Liver (tissue), 9 donors: ENCODE results near the gene DPYD. TPM values are rescaled to one million over a fixed set of nuclear protein-coding genes. Genes with fewer than 3 reads are reported as not detected.

ENCODE experiments used
- DNase-seq: peaks from one replicate; pipeline ENCODE4 v3.0.0-alpha.2; 2017; ENCODE audit warnings: low spot score
- H3K27ac ChIP-seq, 2 donors: one replicate each; pipeline ENCODE4 v1.7.0; 2013; ENCODE audit warnings: inconsistent platforms in 2 of 2, low read length in 2 of 2, control low read depth in 1 of 2, low read depth in 1 of 2, mild to moderate bottlenecking in 1 of 2
- H3K27me3 ChIP-seq, 4 donors: one replicate each; pipeline versions ENCODE4 v1.6.1 to v1.7.0; 2013; ENCODE audit warnings: low read length in 3 of 4, inconsistent platforms in 1 of 4, mild to moderate bottlenecking in 1 of 4, moderate library complexity in 1 of 4; ENCODE audit not compliant: control insufficient read depth in 4 of 4, insufficient read depth in 4 of 4
- H3K36me3 ChIP-seq, 4 donors: one replicate each; pipeline versions ENCODE4 v1.6.1 to v1.7.0; 2013; ENCODE audit warnings: low read length in 3 of 4, mild to moderate bottlenecking in 3 of 4, low read depth in 1 of 4, moderate library complexity in 1 of 4; ENCODE audit not compliant: control insufficient read depth in 4 of 4, insufficient read depth in 3 of 4
- H3K4me1 ChIP-seq, 4 donors: one replicate each; pipeline versions ENCODE4 v1.6.1 to v1.7.0; 2013; ENCODE audit warnings: low read length in 3 of 4, mild to moderate bottlenecking in 3 of 4, moderate library complexity in 1 of 4; ENCODE audit not compliant: control insufficient read depth in 4 of 4, insufficient read depth in 4 of 4
- H3K4me3 ChIP-seq, 3 donors: one replicate each; pipeline versions ENCODE4 v1.6.1 to v1.7.0; 2013; ENCODE audit warnings: low read length in 3 of 3, control low read depth in 1 of 3, low read depth in 1 of 3, mild to moderate bottlenecking in 1 of 3
- H3K9ac ChIP-seq, 2 donors: one replicate each; pipeline ENCODE4 v1.7.0; 2013; ENCODE audit warnings: low read length in 2 of 2, mild to moderate bottlenecking in 2 of 2, moderate library complexity in 2 of 2, control low read depth in 1 of 2, low read depth in 1 of 2
- H3K9me3 ChIP-seq, 4 donors: one replicate each; pipeline versions ENCODE4 v1.6.1 to v1.7.0; 2013; ENCODE audit warnings: low read length in 3 of 4; ENCODE audit not compliant: control insufficient read depth in 4 of 4
- EGR1 ChIP-seq, 2 donors: IDR thresholded peaks; 2 replicates each; pipeline ENCODE4 v1.6.1; 2016 to 2018; ENCODE audit warnings: antibody characterized with exemption in 2 of 2, low read depth in 2 of 2
- FOXA1 ChIP-seq: IDR thresholded peaks from 2 replicates; pipeline ENCODE4 v1.6.1; 2016; ENCODE audit warnings: antibody characterized with exemption
- HNF4G ChIP-seq: IDR thresholded peaks from 2 replicates; pipeline ENCODE4 v1.6.1; 2016; ENCODE audit warnings: antibody characterized with exemption
- MAX ChIP-seq: IDR thresholded peaks from 2 replicates; pipeline ENCODE4 v1.6.1; 2016; ENCODE audit warnings: antibody characterized with exemption
- NR2F2 ChIP-seq: IDR thresholded peaks from 2 replicates; pipeline ENCODE4 v1.6.1; 2016; ENCODE audit warnings: antibody characterized with exemption
- RXRA ChIP-seq, 2 donors: IDR thresholded peaks; 2 replicates each; pipeline ENCODE4 v1.6.1; 2017 to 2018; ENCODE audit warnings: antibody characterized with exemption in 2 of 2, mild to moderate bottlenecking in 1 of 2
- SP1 ChIP-seq: IDR thresholded peaks from 2 replicates; pipeline ENCODE4 v1.6.1; 2018; ENCODE audit warnings: antibody characterized with exemption, mild to moderate bottlenecking
- TAF1 ChIP-seq: conservative IDR thresholded peaks from 2 replicates; pipeline ENCODE4 v1.6.1; 2016; ENCODE audit warnings: antibody characterized with exemption, mild to moderate bottlenecking
- YY1 ChIP-seq: IDR thresholded peaks from 2 replicates; pipeline ENCODE4 v1.6.1; 2016; ENCODE audit warnings: antibody characterized with exemption, mild to moderate bottlenecking
- ZBTB33 ChIP-seq: IDR thresholded peaks from 2 replicates; pipeline ENCODE4 v1.6.1; 2016; ENCODE audit warnings: antibody characterized with exemption
- WGBS: extraction: QIAGEN DNeasy Blood & Tissue Kit; methylation state at CpG from one replicate; pipeline ENCODE4 v1.1.7; 2013; 5-methylcytosine and 5-hydroxymethylcytosine counted together
- polyA plus RNA-seq, 2 donors: library from polyadenylated mRNA; stranded (reverse) in 1 of 2; unstranded in 1 of 2; fragments of 200-250 nt in 1 of 2; fragments of >200 nt in 1 of 2; fragmentation: Nextera tagmentation in 1 of 2; extraction: Ambion mirVana in 1 of 2; gene quantifications; one replicate each; pipeline versions ENCODE4 v1.2.1 to v1.2.3, GENCODE V29; 2013 to 2015
- total RNA-seq, 2 donors: library from RNA; depleted of rRNA; stranded (reverse); fragments of >200 nt; gene quantifications; one replicate each; pipeline ENCODE4 v1.2.3, GENCODE V29; 2014
- TF ChIP-seq, protein P1 (sequence below): IDR thresholded peaks from 2 replicates; pipeline ENCODE4 v1.6.1; 2016; ENCODE audit warnings: antibody characterized with exemption, mild to moderate bottlenecking
- donor health status: healthy.
- donor health status: healthy.
- donor health status: healthy.
- donor health status: healthy.
- donor health status: healthy.

DPYD gene
- total and polyA plus RNA-seq, 4 donors = 16.2 to 142 (median 47.0) TPM

DNA sequence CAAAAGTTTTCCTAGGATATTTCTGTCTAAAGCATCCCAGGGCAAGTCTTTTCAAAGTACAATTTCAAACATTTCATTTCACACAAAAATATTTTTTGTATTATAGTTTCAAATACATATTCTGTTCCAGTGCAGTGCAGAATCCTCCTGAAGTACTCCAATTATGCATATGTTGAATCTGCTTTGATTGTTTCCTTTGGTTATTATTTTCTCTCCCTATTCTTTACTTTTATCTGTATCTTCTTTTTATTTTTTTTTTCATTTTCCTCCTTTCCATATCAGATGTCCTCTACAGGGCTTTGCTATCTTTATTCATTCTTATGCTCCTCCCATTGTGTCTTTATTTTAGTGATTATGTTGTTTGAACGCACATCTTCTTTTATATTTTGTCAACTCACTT lies 274.8 kb downstream of the DPYD start:
- Histone ChIP-seq H3K9me3 (peaks cover 0 to 4% (median 3%) of the 10 kb centered on the region in 4 donors), H3K4me3 (no peak overlapping the region), H3K27me3 (no peaks in the 10 kb centered on the region), H3K4me1 (no peaks in the 10 kb centered on the region), H3K27ac (no peak overlapping the region), H3K36me3 (peaks cover 0 to 7% (median 2%) of the 10 kb centered on the region in 4 donors), H3K9ac (no peak overlapping the region)
- WGBS = 100% methylated on average over 1 of the region's 1 CpG
- TF ChIP-seq NR2F2 (no peak), ZBTB33 (no peak), MAX (no peak), TAF1 (no peak), RXRA (IDR thresholded peaks at IDR 0.05) (no peak), YY1 (no peak), FOXA1 (no peak)
- TF ChIP-seq, protein P1, sequence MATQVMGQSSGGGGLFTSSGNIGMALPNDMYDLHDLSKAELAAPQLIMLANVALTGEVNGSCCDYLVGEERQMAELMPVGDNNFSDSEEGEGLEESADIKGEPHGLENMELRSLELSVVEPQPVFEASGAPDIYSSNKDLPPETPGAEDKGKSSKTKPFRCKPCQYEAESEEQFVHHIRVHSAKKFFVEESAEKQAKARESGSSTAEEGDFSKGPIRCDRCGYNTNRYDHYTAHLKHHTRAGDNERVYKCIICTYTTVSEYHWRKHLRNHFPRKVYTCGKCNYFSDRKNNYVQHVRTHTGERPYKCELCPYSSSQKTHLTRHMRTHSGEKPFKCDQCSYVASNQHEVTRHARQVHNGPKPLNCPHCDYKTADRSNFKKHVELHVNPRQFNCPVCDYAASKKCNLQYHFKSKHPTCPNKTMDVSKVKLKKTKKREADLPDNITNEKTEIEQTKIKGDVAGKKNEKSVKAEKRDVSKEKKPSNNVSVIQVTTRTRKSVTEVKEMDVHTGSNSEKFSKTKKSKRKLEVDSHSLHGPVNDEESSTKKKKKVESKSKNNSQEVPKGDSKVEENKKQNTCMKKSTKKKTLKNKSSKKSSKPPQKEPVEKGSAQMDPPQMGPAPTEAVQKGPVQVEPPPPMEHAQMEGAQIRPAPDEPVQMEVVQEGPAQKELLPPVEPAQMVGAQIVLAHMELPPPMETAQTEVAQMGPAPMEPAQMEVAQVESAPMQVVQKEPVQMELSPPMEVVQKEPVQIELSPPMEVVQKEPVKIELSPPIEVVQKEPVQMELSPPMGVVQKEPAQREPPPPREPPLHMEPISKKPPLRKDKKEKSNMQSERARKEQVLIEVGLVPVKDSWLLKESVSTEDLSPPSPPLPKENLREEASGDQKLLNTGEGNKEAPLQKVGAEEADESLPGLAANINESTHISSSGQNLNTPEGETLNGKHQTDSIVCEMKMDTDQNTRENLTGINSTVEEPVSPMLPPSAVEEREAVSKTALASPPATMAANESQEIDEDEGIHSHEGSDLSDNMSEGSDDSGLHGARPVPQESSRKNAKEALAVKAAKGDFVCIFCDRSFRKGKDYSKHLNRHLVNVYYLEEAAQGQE = no peak
- DNase-seq = no peak

DNA sequence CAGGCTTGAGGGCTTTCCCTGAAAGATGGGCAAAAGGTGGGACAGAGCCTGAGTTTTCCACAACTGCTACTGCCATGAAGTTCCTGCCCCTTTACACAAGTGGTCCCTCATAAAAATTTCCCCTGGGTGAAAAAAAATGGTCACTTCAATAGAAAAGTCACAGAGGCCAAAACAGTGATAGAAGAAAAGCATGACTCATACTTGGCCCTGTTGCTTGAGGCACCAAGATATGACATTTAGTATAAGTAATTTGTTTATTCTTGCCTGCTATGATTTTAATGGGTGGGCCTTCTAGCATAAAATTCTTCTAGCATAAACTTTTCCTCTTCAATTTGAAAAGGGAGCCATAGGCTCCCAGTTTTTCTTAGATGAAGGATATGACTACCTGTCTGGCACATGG lies 280.2 kb downstream of the DPYD start:
- H3K36me3 ChIP-seq = peaks cover 0 to 4% (median 2%) of the 10 kb centered on the region in 4 donors
- no peak for DNase-seq
- H3K4me1 ChIP-seq = no peaks in the 10 kb centered on the region
- H3K9ac ChIP-seq = no peak overlapping the region
- no peak for TF ChIP-seq HNF4G
- TF ChIP-seq, protein P1 = no peak
- TF ChIP-seq SP1 = no peak
- no peak for TF ChIP-seq EGR1 (IDR thresholded peaks at IDR 0.05; ENCODE audit: low read depth in 2 of 2)
- no peak overlapping the region for H3K27ac ChIP-seq
- H3K4me3 ChIP-seq = no peak overlapping the region
- H3K27me3 ChIP-seq = no peaks in the 10 kb centered on the region
- H3K9me3 ChIP-seq = no peaks in the 10 kb centered on the region
